GM21825 (cell line): ENCODE data around the gene TMEM150A.
"Not testable (repeated sequence)": the region's sequence is repeated elsewhere in the genome, so short reads cannot be mapped to it uniquely, and the experiment has no call there.

Experiments
- ATAC-seq: cut with Tn5 transposase; IDR thresholded peaks from one replicate; pipeline ENCODE4 v1.9.1; 2021; ENCODE audit warnings: mild to moderate bottlenecking, moderate library complexity; ENCODE audit not compliant: unreplicated experiment

Gene TMEM150A, protein sequence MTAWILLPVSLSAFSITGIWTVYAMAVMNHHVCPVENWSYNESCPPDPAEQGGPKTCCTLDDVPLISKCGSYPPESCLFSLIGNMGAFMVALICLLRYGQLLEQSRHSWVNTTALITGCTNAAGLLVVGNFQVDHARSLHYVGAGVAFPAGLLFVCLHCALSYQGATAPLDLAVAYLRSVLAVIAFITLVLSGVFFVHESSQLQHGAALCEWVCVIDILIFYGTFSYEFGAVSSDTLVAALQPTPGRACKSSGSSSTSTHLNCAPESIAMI

DNA sequence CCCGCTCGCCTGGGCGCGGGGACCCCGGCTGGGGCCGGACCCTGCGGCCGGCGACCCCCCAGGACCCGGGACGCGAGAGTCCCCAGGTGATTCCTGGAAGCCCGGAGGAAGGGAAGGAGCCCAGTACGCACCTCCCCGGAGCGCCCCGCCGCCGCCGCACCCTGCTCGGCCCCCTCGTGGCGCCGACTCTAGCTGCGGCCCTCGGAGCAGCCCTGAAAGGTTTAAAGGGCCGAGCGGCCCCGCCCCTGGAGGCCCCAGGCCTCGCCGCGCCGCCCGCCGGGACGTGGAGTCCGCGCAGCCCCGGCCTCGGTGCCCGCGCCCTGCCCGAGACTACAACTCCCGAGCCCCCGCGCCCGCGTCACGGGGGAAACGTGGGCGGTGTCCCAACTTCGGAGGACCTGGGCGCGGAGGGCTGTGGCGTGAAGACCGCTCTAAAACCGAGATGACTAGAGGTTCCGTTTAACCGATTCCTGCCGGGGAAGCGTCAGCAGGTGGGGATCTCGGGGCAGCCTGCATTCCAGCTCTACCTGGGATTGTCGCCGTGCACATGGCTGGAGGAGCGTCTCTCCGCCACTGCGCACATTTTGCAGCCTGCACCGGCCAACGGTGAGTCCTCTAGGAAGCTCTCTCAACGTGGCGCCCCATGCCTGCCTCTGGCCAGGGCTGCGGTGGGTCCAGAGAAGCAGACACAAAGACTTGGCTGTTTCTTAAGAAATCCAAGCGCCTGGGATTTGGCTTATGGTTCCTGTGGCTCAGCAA lies at the start of gene TMEM150A:
TMEM150A (minus strand) TSS at position 223 of the 759 bp plus-strand sequence. CDS start 750 bp downstream, outside the sequence.
- ATAC-seq, result peak; percentile 94

DNA sequence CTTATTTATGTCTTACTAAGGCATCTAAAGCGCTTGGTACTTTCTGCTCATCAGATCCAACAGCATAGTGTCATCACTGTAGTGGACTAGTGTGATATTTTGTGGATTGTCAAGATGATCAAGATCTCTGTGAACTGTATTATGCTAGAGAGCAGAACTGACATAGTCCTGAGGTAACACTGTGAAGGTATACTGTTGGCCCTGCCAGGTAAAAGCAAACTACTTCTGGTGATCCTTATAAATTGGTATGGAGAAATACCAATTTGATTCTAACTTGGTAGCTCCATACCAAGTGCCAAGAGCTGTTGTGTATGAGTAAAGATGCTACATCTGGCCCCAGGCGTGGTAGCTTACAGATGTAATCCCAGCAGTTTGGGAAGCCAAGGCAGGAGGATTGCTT lies 49.6 kb upstream of the TMEM150A start:
- no peak for ATAC-seq

DNA sequence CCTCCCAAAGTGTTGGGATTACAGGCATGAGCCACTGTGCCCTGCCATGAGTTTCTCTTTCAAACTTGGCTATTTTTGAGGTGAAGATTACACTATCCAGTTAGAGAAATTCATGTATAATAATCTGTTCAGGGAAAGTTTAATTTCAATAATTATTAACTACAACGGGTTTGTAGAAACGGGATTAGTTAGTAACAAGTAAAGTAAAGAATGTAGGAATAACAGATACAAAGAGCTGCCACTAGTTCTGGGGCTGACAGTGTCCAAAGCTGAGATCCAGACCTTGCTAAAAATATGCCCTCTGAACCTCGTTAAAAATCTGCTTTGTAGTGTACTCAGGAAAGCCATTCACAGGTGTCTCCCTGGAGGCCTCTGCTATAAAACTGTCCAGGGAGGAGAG lies 48.6 kb upstream of the TMEM150A start:
- ATAC-seq, result no peak

DNA sequence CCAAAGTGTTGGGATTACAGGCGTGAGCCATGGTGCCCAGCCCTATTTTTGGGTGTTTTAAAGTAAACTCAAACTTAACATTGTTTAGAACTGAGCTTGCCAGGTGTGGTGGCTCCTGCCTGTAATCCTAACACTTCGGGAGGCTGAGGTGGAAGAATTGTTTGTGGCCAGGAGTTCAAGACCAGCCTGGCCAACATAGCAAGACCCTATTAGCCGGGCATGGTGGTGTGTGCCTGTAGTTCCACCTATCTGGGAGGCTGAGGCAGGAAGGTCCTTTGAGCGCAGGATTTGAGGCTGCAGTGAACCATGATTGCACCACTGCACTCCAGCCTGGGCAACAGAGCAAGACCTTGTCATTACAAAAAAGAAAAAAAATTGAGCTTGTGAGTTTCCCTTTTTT lies 48.0 kb upstream of the TMEM150A start:
- no peak for ATAC-seq

DNA sequence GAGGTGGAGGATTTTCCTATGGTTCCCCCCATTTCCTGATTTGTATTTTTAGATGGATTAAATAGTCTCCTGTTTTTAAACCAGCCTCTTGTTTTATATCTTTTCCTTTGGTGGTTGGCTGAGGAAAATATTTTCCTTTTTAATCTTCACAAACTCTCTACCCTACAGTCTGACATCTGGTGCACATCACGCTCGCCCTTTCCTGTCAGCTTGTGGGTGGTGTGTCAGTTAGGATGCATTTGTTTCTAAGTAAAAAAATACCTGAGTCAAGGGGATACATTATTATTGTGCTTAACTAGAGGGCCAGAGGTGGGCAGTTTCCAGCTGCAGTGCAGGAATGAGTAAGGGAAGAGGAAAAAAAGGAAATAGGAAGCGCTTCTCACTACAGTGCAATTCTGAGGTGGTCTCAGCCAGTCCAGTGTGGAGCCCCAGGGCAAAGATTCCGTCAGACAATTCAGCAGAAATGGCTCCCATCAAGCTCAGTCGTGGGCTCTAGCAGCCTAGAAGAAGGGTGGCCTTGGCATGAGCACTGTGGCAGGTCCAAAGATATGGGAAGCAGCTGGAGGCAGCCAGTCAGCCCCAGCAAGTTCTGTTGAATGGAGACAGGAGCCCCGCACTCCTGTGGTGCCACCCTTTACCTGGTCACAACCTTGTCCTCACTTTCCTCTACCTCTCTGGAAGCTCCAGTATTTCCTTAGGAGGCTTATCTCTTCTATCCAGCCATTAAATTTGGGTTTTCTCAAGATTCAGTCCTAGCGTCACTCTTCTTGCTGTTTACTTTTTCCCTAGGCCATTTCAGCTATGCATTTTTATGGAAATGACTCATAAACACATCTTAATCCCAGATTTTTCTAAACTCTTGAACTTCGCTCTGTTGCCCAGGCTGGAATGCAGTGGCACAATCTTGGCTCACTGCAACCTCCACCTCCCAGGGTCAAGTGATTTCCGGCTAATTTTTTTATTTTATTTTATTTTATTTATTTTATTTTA lies 47.0 kb upstream of the TMEM150A start:
- ATAC-seq, result no peak

DNA sequence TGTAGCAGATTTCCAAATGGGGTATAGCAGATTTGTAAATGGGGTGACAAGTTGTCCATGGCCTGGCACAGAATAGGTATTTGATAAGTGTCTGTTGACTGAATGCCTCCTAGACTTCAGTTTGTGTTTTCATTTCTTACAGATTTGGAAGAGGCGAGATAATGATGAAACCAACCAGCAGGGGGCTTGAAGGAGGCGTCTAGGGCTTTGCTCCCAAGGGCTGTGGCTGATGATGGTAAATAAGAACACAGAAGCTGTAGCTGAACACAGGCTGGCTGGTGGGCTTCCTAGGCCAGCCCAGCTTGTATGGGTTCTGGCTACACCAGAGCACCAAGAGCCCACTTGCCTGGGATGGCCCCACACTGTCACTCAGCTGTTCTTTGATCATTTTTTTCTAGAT lies 46.1 kb upstream of the TMEM150A start:
- no peak for ATAC-seq

DNA sequence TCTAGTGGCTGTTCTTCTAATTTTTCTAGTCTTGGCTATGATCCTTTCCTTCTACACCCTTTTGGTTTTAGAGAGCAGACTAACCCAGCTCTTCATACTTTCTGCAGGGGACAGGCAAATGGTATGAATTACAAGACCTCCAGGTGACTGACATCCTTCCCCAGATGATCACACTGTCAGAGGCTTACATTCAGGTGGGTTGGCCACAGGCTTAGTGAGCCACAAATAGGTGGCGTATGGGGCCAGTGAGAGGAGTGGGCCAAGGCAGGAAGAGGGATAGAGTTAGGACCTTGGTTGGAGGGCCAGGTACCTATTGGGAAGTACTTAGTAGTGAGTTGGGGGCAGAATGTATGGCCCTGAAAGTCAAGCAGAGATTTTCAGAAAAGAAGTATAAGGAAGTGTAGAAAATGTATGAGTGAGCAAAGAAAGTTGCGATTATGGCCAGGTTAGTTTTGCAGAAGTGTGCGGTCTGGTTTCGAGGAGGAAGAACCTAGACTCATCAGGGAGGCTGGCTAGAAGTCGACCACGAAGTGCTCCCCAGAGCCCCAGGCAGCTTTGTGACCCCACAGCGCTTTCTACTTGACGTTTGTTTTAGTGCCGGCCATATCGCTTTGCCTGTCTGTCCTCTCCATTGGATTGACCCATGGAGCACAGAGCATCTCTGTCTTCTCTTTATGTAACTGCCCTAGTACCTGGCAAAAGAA lies 45.5 kb upstream of the TMEM150A start:
- peak; percentile 64 for ATAC-seq

DNA sequence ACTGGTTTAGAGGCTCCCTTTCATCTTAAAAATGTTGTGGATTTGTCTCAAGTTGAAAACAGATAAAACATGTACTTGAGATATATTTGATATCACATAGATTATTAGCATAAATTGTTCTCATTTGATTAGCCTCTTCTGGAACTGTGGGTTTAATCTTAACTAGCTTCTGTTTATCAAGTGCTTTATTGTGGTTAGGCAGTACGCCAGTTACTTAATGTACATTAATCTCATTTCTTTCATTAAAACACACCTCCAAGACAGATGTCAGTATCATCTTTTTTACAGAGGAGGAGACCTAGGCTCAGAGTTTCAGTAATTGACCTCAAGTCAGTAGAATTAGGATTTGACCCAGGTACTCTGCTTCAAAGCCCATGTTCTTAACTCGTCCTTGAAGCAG lies 43.7 kb upstream of the TMEM150A start:
- no peak for ATAC-seq

DNA sequence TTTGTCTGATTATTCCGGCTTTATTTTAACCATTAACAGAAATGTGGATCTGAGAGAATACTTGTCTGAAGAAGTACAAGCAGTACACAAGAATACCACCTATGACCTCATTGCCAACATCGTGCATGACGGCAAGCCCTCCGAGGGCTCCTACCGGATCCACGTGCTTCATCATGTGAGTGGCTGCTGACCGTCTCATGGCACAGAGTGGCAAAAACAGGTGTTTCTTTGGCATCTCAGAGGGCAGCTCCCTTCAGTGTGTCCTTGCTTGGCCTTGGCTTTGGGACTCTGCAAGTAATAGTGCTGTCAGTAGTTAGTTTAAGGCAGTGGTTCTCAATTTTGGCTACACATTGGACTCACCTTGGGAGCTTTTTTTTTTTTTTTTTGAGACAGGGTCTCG lies 42.4 kb upstream of the TMEM150A start:
- no peak for ATAC-seq

DNA sequence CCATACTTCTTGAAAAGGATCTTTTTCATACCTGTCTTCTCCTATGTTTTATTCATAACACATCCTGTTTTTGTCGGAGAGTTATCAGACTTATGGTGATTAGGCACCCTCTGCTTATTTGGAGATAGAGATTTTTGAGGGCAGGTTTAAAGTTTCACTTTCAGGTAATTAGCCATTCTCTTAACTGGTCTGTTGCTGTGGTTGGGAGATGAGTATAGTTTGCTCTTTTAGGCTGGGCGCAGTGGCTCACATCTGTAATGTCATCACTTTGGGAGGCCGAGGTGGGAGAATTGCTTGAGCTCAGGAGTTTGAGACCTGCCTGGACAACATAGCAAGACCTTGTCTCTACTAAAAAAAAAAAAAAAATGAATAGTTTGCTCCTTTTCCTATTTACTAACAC lies 40.2 kb upstream of the TMEM150A start:
- no peak for ATAC-seq

DNA sequence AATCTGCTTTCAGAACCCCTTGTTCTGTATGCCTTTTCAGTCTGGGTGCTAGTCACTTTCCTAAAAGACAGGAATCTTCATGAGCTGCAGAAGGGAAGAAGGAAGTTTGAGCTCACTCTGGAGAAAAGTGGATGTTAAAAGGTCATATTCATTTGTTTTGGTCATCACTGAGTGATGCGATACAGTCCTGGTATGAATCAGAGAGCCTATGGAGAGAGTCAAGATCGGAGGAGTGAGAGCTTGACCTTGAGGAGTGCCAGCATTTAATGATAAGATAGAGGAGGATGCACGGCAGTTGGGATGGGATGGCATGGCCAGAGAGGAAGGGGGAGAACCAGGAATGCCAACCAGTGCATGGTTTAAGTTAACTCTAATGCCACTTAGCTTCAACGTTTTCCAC lies 33.1 kb upstream of the TMEM150A start:
- no peak for ATAC-seq

DNA sequence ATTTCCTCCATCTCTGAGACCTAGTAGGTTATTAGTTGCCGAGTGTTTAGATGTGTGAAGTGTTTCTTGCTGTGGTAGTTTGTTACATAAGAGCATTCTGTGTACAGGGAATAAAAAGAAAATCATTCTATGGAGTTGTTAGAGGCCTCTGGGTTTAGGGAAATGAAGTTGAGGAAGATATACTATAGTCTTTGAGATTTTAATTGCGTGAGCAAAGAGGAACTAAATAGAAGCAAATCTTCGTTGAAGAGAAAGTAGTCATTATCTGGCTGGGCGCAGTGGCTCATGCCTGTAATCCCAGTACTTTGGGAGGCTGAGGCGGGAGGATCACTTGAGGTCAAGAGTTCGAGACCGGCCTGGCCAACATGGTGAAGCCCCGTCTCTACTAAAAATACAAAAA lies 32.5 kb upstream of the TMEM150A start:
- ATAC-seq, result no peak

DNA sequence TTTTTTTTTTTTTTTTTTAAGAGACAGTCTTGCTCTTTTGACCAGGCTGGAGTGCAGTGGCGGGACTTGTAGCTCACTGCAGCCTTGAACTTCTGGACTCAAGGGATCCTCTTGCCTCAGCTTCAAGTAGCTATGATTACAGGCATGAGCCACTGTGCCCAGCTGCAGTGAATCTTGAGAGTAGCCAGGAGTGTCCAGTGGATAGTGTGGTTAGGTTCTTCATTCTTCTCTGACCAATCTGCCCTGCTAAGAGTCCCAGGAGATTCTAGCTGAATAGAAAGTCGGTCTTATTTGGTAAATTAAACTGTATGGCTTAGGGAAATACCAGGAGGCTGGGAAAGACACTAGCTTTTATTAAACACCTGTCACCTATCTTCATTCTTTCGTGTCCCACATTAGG lies 28.8 kb upstream of the TMEM150A start:
- ATAC-seq, result no peak

DNA sequence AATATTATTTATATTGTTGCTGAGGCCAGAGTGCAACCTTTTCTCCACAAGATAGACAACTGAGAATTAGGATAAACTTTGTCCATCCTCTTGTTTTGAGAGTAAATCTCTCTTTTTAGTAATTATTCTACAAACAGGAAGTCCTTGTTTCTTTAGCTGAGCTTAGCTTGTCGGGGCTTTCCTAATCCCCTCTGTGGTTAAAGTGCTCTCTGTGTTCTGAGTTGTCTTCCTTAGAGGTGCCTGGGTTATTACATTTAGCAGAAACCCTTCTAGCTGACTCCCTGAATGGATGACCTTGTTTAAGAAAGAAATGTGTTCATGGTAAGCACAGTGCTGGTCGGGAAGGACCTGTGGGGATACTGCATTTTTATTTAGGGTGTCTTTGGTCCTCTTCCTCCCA lies 26.2 kb upstream of the TMEM150A start:
- peak; percentile 86 for ATAC-seq

DNA sequence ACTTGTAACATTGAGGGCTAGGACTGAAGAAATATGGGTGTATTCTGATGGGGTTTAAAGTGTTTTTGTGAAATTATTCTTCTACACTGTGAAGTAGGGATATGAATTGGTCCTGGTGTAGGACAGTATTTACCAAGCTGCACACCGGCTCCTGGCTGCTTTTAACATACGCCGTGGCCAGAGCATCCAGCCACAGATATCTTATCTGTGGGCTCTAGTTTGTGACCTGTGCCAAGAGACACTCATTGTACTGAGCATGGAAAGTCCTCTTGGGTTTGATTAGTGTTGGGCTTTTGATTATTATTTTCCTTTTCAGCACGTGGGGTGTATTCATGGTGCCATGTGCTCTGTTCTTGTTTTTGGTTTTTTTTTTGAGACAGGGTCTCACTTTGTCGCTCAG lies 21.5 kb upstream of the TMEM150A start:
- no peak for ATAC-seq

DNA sequence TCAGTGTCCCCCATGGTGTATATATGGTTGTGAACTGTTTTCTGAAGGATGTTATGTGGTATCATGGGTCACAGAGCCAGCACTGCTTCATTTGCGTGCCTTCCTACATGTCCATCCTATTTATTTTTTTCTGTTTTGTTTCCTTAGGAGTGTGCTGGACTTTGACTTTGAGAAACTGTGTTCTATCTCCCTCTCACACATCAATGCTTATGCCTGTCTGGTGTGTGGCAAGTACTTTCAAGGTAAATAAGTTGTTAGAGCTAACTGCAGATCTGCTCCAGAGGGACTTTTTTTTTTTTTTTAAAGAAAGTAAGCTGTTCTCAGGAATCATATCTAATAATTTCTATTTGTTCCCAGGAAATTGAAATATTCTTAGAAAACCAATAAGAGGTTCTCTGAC lies 18.8 kb upstream of the TMEM150A start:
- no peak for ATAC-seq

DNA sequence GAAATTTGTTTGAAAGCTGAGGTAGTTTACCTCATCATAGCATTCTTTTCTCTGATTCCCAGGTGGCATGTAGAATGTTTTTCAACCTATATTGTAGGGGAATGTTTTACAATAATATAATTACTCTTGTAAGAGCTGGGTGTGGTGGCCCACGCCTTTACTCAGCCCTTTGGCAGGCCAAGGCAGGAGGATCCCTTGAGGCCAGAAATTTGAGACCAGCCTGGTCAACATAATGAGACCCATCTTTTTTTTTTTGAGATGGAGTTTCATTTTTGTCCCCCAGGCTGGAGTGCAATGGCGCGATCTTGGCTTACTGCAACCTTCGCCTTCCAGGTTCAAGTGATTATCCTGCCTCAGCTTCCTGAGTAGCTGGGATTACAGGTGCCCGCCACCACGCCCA lies 17.1 kb upstream of the TMEM150A start:
- ATAC-seq, result no peak

DNA sequence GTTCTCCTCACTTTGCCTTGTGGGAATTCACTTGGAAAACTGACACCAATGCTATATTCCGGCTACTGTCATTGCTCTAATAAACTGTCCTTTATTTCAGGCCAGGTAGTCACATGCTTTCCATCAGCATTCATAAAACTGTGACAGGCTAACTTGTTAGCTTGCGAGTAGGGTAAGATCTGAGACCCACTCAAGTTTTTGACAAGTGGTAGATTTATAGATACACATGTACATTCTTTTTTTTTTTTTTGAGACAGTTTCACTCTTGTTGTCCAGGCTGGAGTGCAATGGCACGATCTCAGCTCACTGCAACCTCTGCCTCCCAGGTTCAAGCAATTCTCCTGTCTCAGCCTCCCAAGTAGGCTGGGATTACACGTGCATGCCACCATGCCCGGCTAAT lies 15.2 kb upstream of the TMEM150A start:
- ATAC-seq, result not testable (repeated sequence)

DNA sequence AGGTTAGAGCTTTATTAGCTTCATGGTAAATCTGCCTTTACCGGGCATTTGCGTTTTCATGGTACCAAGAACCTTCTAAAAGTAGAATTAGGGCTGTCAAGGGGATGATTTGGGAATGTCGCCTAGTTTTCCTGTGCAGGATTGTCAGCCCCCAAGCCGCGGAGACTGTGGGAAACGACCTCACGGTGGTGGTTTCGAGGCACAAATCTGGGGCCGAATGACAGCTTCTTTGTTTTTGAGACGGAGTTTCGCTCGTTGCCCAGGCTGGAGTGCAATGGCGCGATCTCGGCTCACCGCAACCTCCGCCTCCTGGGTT lies 12.9 kb upstream of the TMEM150A start:
- no peak for ATAC-seq

DNA sequence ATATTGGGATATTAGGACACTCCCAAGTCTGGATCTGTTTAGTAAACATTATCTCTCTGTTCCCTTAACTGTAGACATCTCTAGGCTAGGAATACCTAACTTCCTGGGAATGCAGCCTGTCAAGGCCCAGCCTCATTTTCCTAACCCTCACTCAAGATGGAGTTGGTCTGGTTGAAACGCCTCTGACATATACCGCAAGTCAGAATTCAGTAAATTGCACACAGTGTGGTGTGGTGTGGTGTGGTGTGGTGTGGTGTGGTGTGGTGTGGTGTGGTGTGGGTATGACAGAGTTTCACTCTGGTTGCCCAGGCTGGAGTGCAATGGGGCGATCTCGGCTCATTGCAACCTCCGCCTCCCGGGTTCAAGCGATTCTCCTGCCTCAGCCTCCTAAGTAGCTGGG lies 12.3 kb upstream of the TMEM150A start:
- ATAC-seq, result not testable (repeated sequence)
